Measurements from ENCODE around the gene C2. TPM values are rescaled to one million over a fixed set of nuclear protein-coding genes. Genes with fewer than 3 reads are reported as not detected.
"Not testable (repeated sequence)": the region's sequence is repeated elsewhere in the genome, so short reads cannot be mapped to it uniquely, and the experiment has no call there.

The C2 gene
- total RNA-seq, 1 donor from 2014 or later = 3.7 TPM

GRCh38 chr6:31919624-31920303 is 7.8 kb upstream of the C2 start:
- DNase-seq (ENCODE audit: low spot score in 2 of 2) (no peak), FAIRE-seq (no peak)

GRCh38 chr6:31920811-31921210 is 6.7 kb upstream of the C2 start:
- DNase-seq (ENCODE audit: low spot score in 2 of 2) = no peak
- no peak for FAIRE-seq

GRCh38 chr6:31922942-31923341 is 4.6 kb upstream of the C2 start:
- DNase-seq (ENCODE audit: low spot score in 2 of 2) (no peak), FAIRE-seq (no peak)

GRCh38 chr6:31927863-31928671 is 550 bp downstream of the C2 start:
- FAIRE-seq (no peak), DNase-seq (ENCODE audit: low spot score in 2 of 2) (no peak)

GRCh38 chr6:31928672-31928939 is 1.1 kb downstream of the C2 start:
- no peak for DNase-seq (ENCODE audit: low spot score in 2 of 2)
- FAIRE-seq = no peak

- DNase-seq (ENCODE audit: low spot score in 2 of 2) (no peak), FAIRE-seq (no peak)
Measured at GRCh38 chr6:31930962-31931361, 3.4 kb downstream of the C2 start.

GRCh38 chr6:31932137-31932536 is 4.6 kb downstream of the C2 start:
- FAIRE-seq; DNase-seq (ENCODE audit: low spot score in 2 of 2): not testable (repeated sequence)

- DNase-seq (ENCODE audit: low spot score in 2 of 2) (no peak), FAIRE-seq (no peak)
Measured at GRCh38 chr6:31933537-31933936, 6.0 kb downstream of the C2 start.

- DNase-seq (ENCODE audit: low spot score in 2 of 2) (no peak), FAIRE-seq (no peak)
Measured at GRCh38 chr6:31935021-31935420, 7.5 kb downstream of the C2 start.

- no peak for FAIRE-seq
- no peak for DNase-seq (ENCODE audit: low spot score in 2 of 2)
Measured at GRCh38 chr6:31935823-31936222, 8.3 kb downstream of the C2 start.

- no peak for FAIRE-seq
- DNase-seq (ENCODE audit: low spot score in 2 of 2) = no peak
Measured at GRCh38 chr6:31940256-31940664, 12.7 kb downstream of the C2 start.

- FAIRE-seq = no peak
- DNase-seq (ENCODE audit: low spot score in 2 of 2) = no peak
Measured at GRCh38 chr6:31943742-31944141, 16.2 kb downstream of the C2 start.

GRCh38 chr6:31945154-31945506 is 17.6 kb downstream of the C2 start:
- DNase-seq (ENCODE audit: low spot score in 2 of 2) = no peak
- no peak for FAIRE-seq

GRCh38 chr6:31945507-31946369 is 18.2 kb downstream of the C2 start, which contains the start of gene CFB:
CFB (plus strand) TSS chr6:31946095; CDS start chr6:31946222, 127 bp downstream.
- FAIRE-seq = no peak

GRCh38 chr6:31946370-31946885 is 18.9 kb downstream of the C2 start:
- FAIRE-seq (no peak), DNase-seq (ENCODE audit: low spot score in 2 of 2) (no peak)

More at GRCh38 chr6:31945507-31946369, 18.2 kb downstream of the C2 start, which contains the start of gene CFB:
- DNase-seq (ENCODE audit: low spot score in 2 of 2) = peak in 1 of 2 donors; percentile 53

- FAIRE-seq (no peak), DNase-seq (ENCODE audit: low spot score in 2 of 2) (no peak)
Measured at GRCh38 chr6:31947070-31947675, 19.7 kb downstream of the C2 start.

- FAIRE-seq (no peak), DNase-seq (ENCODE audit: low spot score in 2 of 2) (no peak)
Measured at GRCh38 chr6:31947864-31948263, 20.3 kb downstream of the C2 start.

- DNase-seq (ENCODE audit: low spot score in 2 of 2) (no peak), FAIRE-seq (no peak)
Measured at GRCh38 chr6:31948306-31948705, 20.8 kb downstream of the C2 start.

- no peak for FAIRE-seq
Measured at GRCh38 chr6:31948753-31949413, 21.4 kb downstream of the C2 start.

More at GRCh38 chr6:31948753-31949413, 21.4 kb downstream of the C2 start:
- no peak for DNase-seq (ENCODE audit: low spot score in 2 of 2)

Data from frontal cortex (tissue), 4 donors.